Endothelial cell of umbilical vein (primary cell): ENCODE measurements around the gene SUPV3L1. TPM values are rescaled to one million over a fixed set of nuclear protein-coding genes. Genes with fewer than 3 reads are reported as not detected.

Source experiments
- BruUV-seq: library from RNA; stranded (reverse); fragments of 400-500 nt; replicated peaks from 2 replicates; lab custom pipeline; 2021; lab: Mats Ljungman, UMichigan
- CTCF ChIA-PET: fragments of 300-600, 350-600 bp; sonication (Branson Sonifier 250); formaldehyde crosslinking; loops from one replicate; lab custom pipeline; 2021; ENCODE audit warnings: antibody characterized with exemption, inconsistent platforms; lab: Charles Lee
- POLR2A ChIA-PET: fragments of 300-600, 350-600 bp; sonication (Branson Sonifier 250); formaldehyde crosslinking; loops from one replicate; lab custom pipeline; 2021; ENCODE audit warnings: antibody characterized with exemption, inconsistent platforms; lab: Charles Lee
- DNase-seq: peaks from one replicate; pipeline ENCODE4 v3.0.0-alpha.2; 2011; ENCODE audit warnings: low read depth, low spot score
- FAIRE-seq: peaks from 2 replicates; lab custom pipeline; 2011; peaks lifted over from hg19 to GRCh38; lab: Jason Lieb, UNC
- H2AFZ ChIP-seq: 2 replicates; pipeline ENCODE4 v1.6.0; 2012; ENCODE audit warnings: low read depth, low read length, control low read depth, inconsistent platforms
- H3K27ac ChIP-seq: 2 replicates; pipeline ENCODE4 v1.5.1; 2011; ENCODE audit warnings: low read depth, mild to moderate bottlenecking, control low read depth, low read length, moderate library complexity; ENCODE audit not compliant: insufficient read depth
- H3K27me3 ChIP-seq, 2 experiments: 2 replicates each; pipeline versions ENCODE4 v1.6.0 to v1.6.1; 2011; ENCODE audit warnings: low read length in 2 of 2, mixed read lengths in 1 of 2; ENCODE audit not compliant: control insufficient read depth in 2 of 2, insufficient read depth in 2 of 2
- H3K36me3 ChIP-seq, 2 experiments: 2 replicates in 1 of 2; 3 replicates in 1 of 2; pipeline ENCODE4 v1.5.1; 2011; ENCODE audit warnings: low read length in 2 of 2, mild to moderate bottlenecking in 1 of 2, moderate library complexity in 1 of 2; ENCODE audit not compliant: control insufficient read depth in 2 of 2, insufficient read depth in 2 of 2; ENCODE audit errors: extremely low read depth in 1 of 2
- H3K4me1 ChIP-seq: 3 replicates; pipeline ENCODE4 v1.5.1; 2011; ENCODE audit warnings: mild to moderate bottlenecking, low read length; ENCODE audit not compliant: control insufficient read depth, insufficient read depth; ENCODE audit errors: extremely low read depth
- H3K4me2 ChIP-seq: 2 replicates; pipeline ENCODE4 v1.6.1; 2011; ENCODE audit warnings: low read length, control low read depth, mixed read lengths; ENCODE audit not compliant: insufficient read depth
- H3K4me3 ChIP-seq, 3 experiments: fragments of 200-600 bp in 1 of 3; sonication (generic), shearing (Covaris generic) in 1 of 3; replicated peaks in 1 of 3; 2 replicates each; pipeline ENCODE4 v1.5.1; 2011 to 2016; ENCODE audit warnings: control low read depth in 3 of 3, low read length in 3 of 3, mild to moderate bottlenecking in 2 of 3, inconsistent platforms in 1 of 3, low read depth in 1 of 3, moderate library complexity in 1 of 3; ENCODE audit not compliant: insufficient read depth in 1 of 3
- H3K79me2 ChIP-seq: 2 replicates; pipeline ENCODE4 v1.6.0; 2012; ENCODE audit warnings: low read length, inconsistent platforms; ENCODE audit not compliant: control insufficient read depth, insufficient read depth
- H3K9ac ChIP-seq: replicated peaks from 2 replicates; pipeline ENCODE3; 2011; ENCODE audit warnings: low read length, control low read depth; ENCODE audit not compliant: insufficient read depth; ENCODE audit errors: extremely low read depth
- H3K9me1 ChIP-seq: replicated peaks from 3 replicates; pipeline ENCODE4 v1.6.0; 2011; ENCODE audit warnings: mild to moderate bottlenecking, low read length; ENCODE audit not compliant: control insufficient read depth, insufficient read depth; ENCODE audit errors: extremely low read depth
- H3K9me3 ChIP-seq: replicated peaks from 2 replicates; pipeline ENCODE4 v1.5.1; 2012; ENCODE audit warnings: low read length, inconsistent platforms; ENCODE audit not compliant: control insufficient read depth, insufficient read depth
- H4K20me1 ChIP-seq: replicated peaks from 2 replicates; pipeline ENCODE3; 2011; ENCODE audit warnings: mild to moderate bottlenecking, low read length; ENCODE audit not compliant: control insufficient read depth, insufficient read depth; ENCODE audit errors: extremely low read depth
- CTCF ChIP-seq, 2 donors: IDR thresholded peaks; 1 replicate in 1 of 2; 2 replicates in 1 of 2; pipeline ENCODE4 v1.5.1; 2011; ENCODE audit warnings: low read length in 2 of 2, mild to moderate bottlenecking in 2 of 2, moderate library complexity in 2 of 2, control low read depth in 1 of 2, inconsistent platforms in 1 of 2, low read depth in 1 of 2; ENCODE audit not compliant: insufficient read depth in 1 of 2; ENCODE audit errors: extremely low read depth in 1 of 2
- EZH2 ChIP-seq: IDR thresholded peaks from 2 replicates; pipeline ENCODE4 v1.6.1; 2012; ENCODE audit warnings: borderline replicate concordance, low read depth, mild to moderate bottlenecking, moderate library complexity, low read length, inconsistent platforms; ENCODE audit not compliant: severe bottlenecking
- FOS ChIP-seq: IDR thresholded peaks from 2 replicates; pipeline ENCODE4 v1.6.1; 2011; ENCODE audit warnings: mild to moderate bottlenecking, low read length, moderate library complexity, borderline replicate concordance; ENCODE audit not compliant: insufficient read depth
- GATA2 ChIP-seq: IDR thresholded peaks from 2 replicates; pipeline ENCODE4 v1.7.0; 2011; ENCODE audit warnings: low read depth, mild to moderate bottlenecking, moderate library complexity, mixed read lengths, low read length; ENCODE audit not compliant: insufficient read length, insufficient read depth
- JUN ChIP-seq: IDR thresholded peaks from 2 replicates; pipeline ENCODE4 v1.6.1; 2011; ENCODE audit warnings: borderline replicate concordance, low read depth; ENCODE audit not compliant: insufficient read length, insufficient read depth
- MAX ChIP-seq: IDR thresholded peaks from 2 replicates; pipeline ENCODE4 v1.6.1; 2011; ENCODE audit not compliant: insufficient read depth, insufficient read length
- MYC ChIP-seq: IDR thresholded peaks from one replicate; pipeline ENCODE4 v1.6.1; 2011; ENCODE audit warnings: mild to moderate bottlenecking, low read depth, low read length
- POLR2A ChIP-seq: IDR thresholded peaks from 2 replicates; pipeline ENCODE4 v1.6.1; 2012; ENCODE audit warnings: low read depth, mild to moderate bottlenecking, control low read depth, low read length
- POLR2AphosphoS5 ChIP-seq: IDR thresholded peaks from 2 replicates; pipeline ENCODE4 v1.6.1; 2012; ENCODE audit warnings: low read depth, mild to moderate bottlenecking, control low read depth, low read length, moderate library complexity; ENCODE audit not compliant: insufficient read depth
- dilution Hi-C: fragments of 300-500 bp; cut with MboI; formaldehyde crosslinking; loops from one replicate; pipeline ENCODE4 v1.15.0; 2019; ENCODE audit warnings: low sequenced_read_pairs; ENCODE audit not compliant: extremely low pct_ligation_motif_present
- intact Hi-C: fragments of 100-400 bp; cut with micrococcal nuclease; formaldehyde crosslinking; loops from one replicate; pipeline ENCODE4 v1.10.0; 2022
- polyA plus RNA-seq, 4 experiments: library from polyadenylated mRNA; depleted of rRNA in 3 of 4; stranded (reverse) in 3 of 4; unstranded in 1 of 4; fragments of >200 nt; gene quantifications; 2 replicates each; pipeline versions ENCODE4 v1.2.1 to v1.2.3, GENCODE V29; 2011 to 2012; ENCODE audit warnings: missing spikeins in 1 of 4
- total RNA-seq: library from RNA; stranded (reverse); gene quantifications from 2 replicates; pipeline ENCODE4 v1.2.3, GENCODE V29; 2021

The SUPV3L1 gene
- total and polyA plus RNA-seq, 2 donors (not counting 3 experiments of a cell fraction or from before 2014, with no cell fraction given), result 21.8 to 30.4 TPM

DNA sequence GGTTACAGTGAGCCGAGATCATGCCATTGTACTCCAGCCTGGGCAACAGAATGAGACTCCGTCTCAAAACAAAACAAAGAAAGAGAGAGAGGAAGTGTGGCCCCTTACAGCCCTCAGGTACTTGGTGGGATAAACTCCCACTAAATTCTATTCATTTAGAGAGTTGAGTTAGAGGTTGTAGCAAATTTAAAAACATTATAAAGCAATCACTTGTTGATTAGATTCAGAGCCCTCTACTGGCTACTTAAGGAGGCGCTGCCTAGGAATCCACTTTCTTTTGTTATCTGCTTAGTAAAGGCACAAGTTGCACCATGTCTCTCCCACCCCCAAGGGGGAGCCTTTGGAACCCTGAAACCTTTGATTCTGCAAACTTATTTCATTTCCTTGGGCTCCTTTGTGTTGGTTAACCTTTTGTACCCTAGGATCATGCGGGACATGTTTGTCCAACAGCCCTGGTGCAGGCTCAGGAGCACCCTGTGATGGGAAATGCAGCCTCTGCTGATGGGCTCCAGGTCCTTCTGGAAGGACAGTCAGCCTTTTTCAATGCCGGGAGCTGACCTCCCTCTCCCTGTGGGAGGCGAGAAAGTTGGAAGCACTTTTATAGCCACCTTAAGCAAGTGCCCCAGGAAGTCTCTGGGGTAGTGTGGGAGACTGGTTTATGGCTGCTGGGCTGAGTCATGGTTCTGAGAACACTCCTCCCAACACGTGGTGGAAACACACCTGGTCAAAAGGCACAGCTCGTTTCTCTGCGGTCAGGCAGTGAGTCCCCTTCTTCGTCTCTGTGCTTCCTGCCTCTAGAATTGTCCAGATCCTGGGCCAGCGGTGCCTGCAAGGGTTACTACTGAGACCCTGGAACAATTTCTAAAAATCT is 42.4 kb downstream of the SUPV3L1 start:
- Histone ChIP-seq H3K4me2 (peak overlapping the region; percentile 23), H3K9me3 (no peaks in the 10 kb centered on the region), H3K4me3 (no peak overlapping the region), H3K27me3 (no peaks in the 10 kb centered on the region), H3K27ac (peak overlapping the region; percentile 3), H3K79me2 (no peaks in the 10 kb centered on the region), H2AFZ (peak overlapping the region; percentile 79), H3K36me3 (no peaks in the 10 kb centered on the region), H4K20me1 (no peaks in the 10 kb centered on the region), H3K4me1 (peaks cover 22% of the 10 kb centered on the region), H3K9ac (no peak overlapping the region), H3K9me1 (no peaks in the 10 kb centered on the region)
- intact Hi-C loops (loop anchor here (2.0 to 5.0 kb wide), 3 partner anchors 98 to 234 kb away; partner anchors contain the start of genes KIFBP and VPS26A), dilution Hi-C loops (no loop called here)
- peak; percentile 72 for FAIRE-seq
- peak; percentile 73 for DNase-seq
- CTCF ChIA-PET, result interaction anchor here (0.6 to 1.0 kb wide), 2 partner anchors 11 to 13 kb away, joined by 3 read pairs; no protein-coding TSS in a partner anchor
- peak; percentile 60 to 69 for TF ChIP-seq CTCF (IDR thresholded peaks at IDR 0.05; ENCODE audit: extremely low read depth in 1 of 2, insufficient read depth in 1 of 2, low read depth in 1 of 2, low read length in 2 of 2)
- TF ChIP-seq POLR2AphosphoS5, result no peak
- no peak for TF ChIP-seq GATA2
- no peak for TF ChIP-seq MYC
- no peak for TF ChIP-seq JUN
- peak; percentile 14 for TF ChIP-seq FOS
- no peak for TF ChIP-seq MAX
- no peak for TF ChIP-seq EZH2
- TF ChIP-seq POLR2A, result no peak
- POLR2A ChIA-PET, result no interaction called here
- no TSS peak for BruUV-seq
